ENCODE results near the gene MGAT4B. TPM values are rescaled to one million over a fixed set of nuclear protein-coding genes. Genes with fewer than 3 reads are reported as not detected.
A peak's percentile ranks its signal among the peaks of the same experiment; 100 is the strongest.

Gene MGAT4B
- total RNA-seq, 2 donors from 2014 or later = 82.7 to 142 TPM

DNA sequence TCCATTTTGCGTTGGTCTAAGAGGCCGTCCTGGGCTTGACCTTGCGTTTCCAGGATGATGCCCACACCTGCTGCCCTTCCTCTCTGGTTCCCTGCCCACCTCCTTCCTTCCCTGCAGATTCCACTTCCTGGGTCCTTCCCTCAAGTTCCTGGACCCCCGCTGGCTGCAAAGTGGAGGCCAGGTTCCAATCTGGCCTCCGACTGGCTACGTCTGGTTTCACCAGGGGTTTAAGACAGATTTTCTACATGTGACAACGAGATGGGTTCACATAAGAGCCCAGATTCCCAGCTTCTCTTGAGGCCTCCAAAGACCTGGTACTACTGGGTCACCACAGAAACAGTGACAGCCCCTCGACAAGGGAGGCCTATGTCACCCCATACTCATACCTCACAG, 2.1 kb downstream of the MGAT4B start:
- peaks cover 5 to 7% of the 10 kb centered on the region in 2 donors for H3K36me3 ChIP-seq
- intact Hi-C loops (cut with DNase I) = loop anchor here (5.0 kb wide), 1 partner anchor 103 kb away; the partner anchor contains the start of gene TBC1D9B
- H3K9me3 ChIP-seq = no peaks in the 10 kb centered on the region
- peaks cover 12% of the 10 kb centered on the region for H3K4me1 ChIP-seq (replicated peaks)
- no peaks in the 10 kb centered on the region for H3K27me3 ChIP-seq (replicated peaks; ENCODE audit: insufficient read depth)
- DNase-seq (ENCODE audit: low spot score) = no peak
- no peak overlapping the region for H3K4me3 ChIP-seq
- H3K27ac ChIP-seq = peak overlapping the region in 1 of 2 donors; percentile 95
- no peak for TF ChIP-seq CTCF (IDR thresholded peaks at IDR 0.05)
- TF ChIP-seq POLR2AphosphoS5 (IDR thresholded peaks at IDR 0.05) = no peak
- TF ChIP-seq POLR2A (IDR thresholded peaks at IDR 0.05) = no peak
- WGBS = 90% methylated on average over 8 of the region's 8 CpGs

DNA sequence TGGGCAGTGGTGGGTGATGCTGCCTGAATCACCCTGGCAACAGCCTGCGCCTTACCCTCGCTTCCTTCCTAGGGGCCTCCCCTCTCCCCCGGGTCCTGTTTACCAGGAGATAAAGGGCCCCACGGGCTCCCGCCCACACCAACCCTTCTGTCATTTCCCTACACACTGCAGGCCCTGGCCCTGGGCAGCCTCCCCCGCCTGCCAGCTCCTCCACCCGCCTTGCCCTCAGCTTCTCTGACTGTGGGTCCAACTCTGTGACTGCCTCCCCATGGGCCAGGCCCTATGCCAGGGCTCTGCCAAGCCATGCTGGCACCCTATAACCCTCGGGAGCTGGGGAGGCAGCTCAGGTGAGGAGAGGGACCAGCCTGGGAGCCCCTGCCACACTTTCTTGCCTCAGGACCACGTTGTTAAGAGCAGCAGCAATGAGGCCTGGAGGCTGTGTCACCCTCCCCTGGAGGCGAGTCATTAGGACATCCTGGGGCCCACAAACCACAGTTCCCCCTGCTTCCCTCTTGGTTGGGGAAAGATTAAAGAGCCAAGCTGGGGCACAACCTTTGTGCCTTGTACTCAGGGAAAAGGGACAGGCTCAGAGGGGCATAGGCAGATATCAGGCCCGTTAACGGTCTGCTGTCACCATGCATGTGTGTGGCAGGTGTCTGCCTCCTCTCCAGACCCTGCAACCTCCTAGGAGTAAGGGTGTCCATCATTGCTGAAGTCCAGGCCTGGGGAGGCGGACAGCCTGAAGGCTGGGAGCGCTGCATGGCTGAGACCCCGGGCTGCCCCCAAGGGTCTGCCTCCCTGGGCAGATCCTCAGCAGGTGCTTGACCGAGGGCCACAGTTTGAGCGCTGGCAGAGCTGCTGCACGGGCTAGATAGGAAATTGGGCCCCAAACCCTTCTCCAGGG, 2.8 kb downstream of the MGAT4B start:
- Histone ChIP-seq H3K4me1 (replicated peaks) (peaks cover 12% of the 10 kb centered on the region), H3K4me3 (no peak overlapping the region), H3K36me3 (peaks cover 7 to 14% of the 10 kb centered on the region in 2 donors), H3K9me3 (no peaks in the 10 kb centered on the region), H3K27me3 (replicated peaks; ENCODE audit: insufficient read depth) (no peaks in the 10 kb centered on the region), H3K27ac (peak overlapping the region in 1 of 2 donors; percentile 95)
- WGBS = 70% methylated on average over 18 of the region's 18 CpGs
- no peak for DNase-seq (ENCODE audit: low spot score)
- TF ChIP-seq POLR2AphosphoS5 (IDR thresholded peaks at IDR 0.05) (no peak), POLR2A (IDR thresholded peaks at IDR 0.05) (no peak), CTCF (IDR thresholded peaks at IDR 0.05) (no peak)
- intact Hi-C loops (cut with DNase I) = loop anchor here (5.0 kb wide), 1 partner anchor 103 kb away; the partner anchor contains the start of gene TBC1D9B

- WGBS = 73% methylated on average over 11 of the region's 11 CpGs
- DNase-seq (ENCODE audit: low spot score) = no peak
- H3K36me3 ChIP-seq = peaks cover 12 to 22% of the 10 kb centered on the region in 2 donors
- no peaks in the 10 kb centered on the region for H3K9me3 ChIP-seq
- TF ChIP-seq POLR2A (IDR thresholded peaks at IDR 0.05) = no peak
- TF ChIP-seq POLR2AphosphoS5 (IDR thresholded peaks at IDR 0.05) = no peak
- no peak for TF ChIP-seq CTCF (IDR thresholded peaks at IDR 0.05)
- no peak overlapping the region for H3K27ac ChIP-seq
- no peak overlapping the region for H3K4me3 ChIP-seq
- no peaks in the 10 kb centered on the region for H3K27me3 ChIP-seq (replicated peaks; ENCODE audit: insufficient read depth)
- intact Hi-C loops (cut with DNase I) = loop anchor here (5.0 kb wide), 1 partner anchor 104 kb away; the partner anchor contains the start of gene TBC1D9B
- H3K4me1 ChIP-seq (replicated peaks) = peaks cover 12% of the 10 kb centered on the region
Observed at GRCh38 chr5:179802950-179803562, 3.6 kb downstream of the MGAT4B start.

DNA sequence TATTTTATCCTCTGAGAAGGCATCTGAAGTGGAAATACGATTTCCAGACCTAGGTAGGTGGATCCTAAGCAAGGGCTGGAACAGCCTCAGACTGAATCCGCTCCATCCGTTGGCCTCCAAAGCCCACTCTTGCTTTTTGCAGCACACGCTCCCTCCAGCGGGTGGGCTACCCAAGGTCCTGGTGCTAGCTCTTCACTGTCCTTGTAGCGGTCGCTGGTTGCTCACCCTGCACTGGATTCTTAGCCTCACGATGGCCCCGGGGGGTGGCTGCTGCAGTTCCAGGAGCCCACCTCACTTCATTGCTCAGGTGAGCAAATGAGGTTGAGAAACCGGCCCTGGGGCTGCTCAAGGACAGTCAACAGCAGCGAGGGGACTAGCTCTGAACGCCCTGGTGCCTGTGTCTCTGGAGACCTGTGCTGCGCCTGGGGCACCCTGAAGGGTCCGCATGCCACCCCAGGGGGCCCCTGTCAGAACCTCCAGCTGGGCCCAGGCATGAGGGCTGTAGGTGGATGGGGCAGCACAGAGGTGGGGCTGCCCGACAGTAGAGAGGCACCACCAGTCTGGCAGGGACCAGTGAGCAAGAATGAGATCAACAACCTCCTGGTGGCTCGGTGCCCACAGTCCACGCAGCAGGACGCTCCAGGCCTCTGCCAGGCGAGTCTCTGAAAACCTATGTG, 4.3 kb downstream of the MGAT4B start:
- H3K36me3 ChIP-seq = peaks cover 15 to 22% of the 10 kb centered on the region in 2 donors
- no peak for DNase-seq (ENCODE audit: low spot score)
- no peaks in the 10 kb centered on the region for H3K9me3 ChIP-seq
- no peak overlapping the region for H3K4me3 ChIP-seq
- TF ChIP-seq POLR2AphosphoS5 (IDR thresholded peaks at IDR 0.05) (no peak), POLR2A (IDR thresholded peaks at IDR 0.05) (no peak), CTCF (IDR thresholded peaks at IDR 0.05) (no peak)
- 78% methylated on average over 19 of the region's 19 CpGs for WGBS
- H3K4me1 ChIP-seq (replicated peaks) = peaks cover 11% of the 10 kb centered on the region
- no peaks in the 10 kb centered on the region for H3K27me3 ChIP-seq (replicated peaks; ENCODE audit: insufficient read depth)
- H3K27ac ChIP-seq = no peak overlapping the region
- intact Hi-C loops (cut with DNase I) = loop anchor here (5.0 kb wide), 1 partner anchor 105 kb away; the partner anchor contains the start of gene TBC1D9B
